ENCODE measurements around the gene MASP2. TPM values are rescaled to one million over a fixed set of nuclear protein-coding genes. Genes with fewer than 3 reads are reported as not detected.
A peak's percentile ranks its signal among the peaks of the same experiment; 100 is the strongest.
"Not testable (repeated sequence)": the region's sequence is repeated elsewhere in the genome, so short reads cannot be mapped to it uniquely, and the experiment has no call there.

The MASP2 gene
- total RNA-seq, 2 donors from 2014 or later = not detected

GRCh38 chr1:11019358-11019757, 27.7 kb downstream of the MASP2 start:
- intact Hi-C loops (cut with DNase I) = loop anchor here in 1 of 2 donors (5.0 kb wide), 1 partner anchor 1243 kb away; no protein-coding TSS in a partner anchor
- DNase-seq (ENCODE audit: low spot score) = not testable (repeated sequence)

- no peak for DNase-seq (ENCODE audit: low spot score)
- intact Hi-C loops (cut with DNase I) = no loop called here
Measured at GRCh38 chr1:11013160-11013531, 33.9 kb downstream of the MASP2 start.

- intact Hi-C loops (cut with DNase I) = no loop called here
- peak; percentile 97 for DNase-seq (ENCODE audit: low spot score)
Measured at GRCh38 chr1:11012260-11013159, 34.5 kb downstream of the MASP2 start, which contains the start of gene TARDBP. Gene TARDBP, plus strand, starts transcription at chr1:11012654. Its CDS starts 1,074 bp downstream, at chr1:11013728.

- no peak for DNase-seq (ENCODE audit: low spot score)
- intact Hi-C loops (cut with DNase I) = no loop called here
Measured at GRCh38 chr1:11000526-11000925, 46.5 kb downstream of the MASP2 start.

- no peak for DNase-seq (ENCODE audit: low spot score)
- intact Hi-C loops (cut with DNase I) = no loop called here
Measured at GRCh38 chr1:10996100-10996499, 50.9 kb downstream of the MASP2 start.

GRCh38 chr1:10992864-10993263, 54.2 kb downstream of the MASP2 start:
- DNase-seq (ENCODE audit: low spot score) = no peak
- intact Hi-C loops (cut with DNase I) = no loop called here

GRCh38 chr1:10992004-10992403, 55.0 kb downstream of the MASP2 start:
- DNase-seq (ENCODE audit: low spot score); intact Hi-C loops (cut with DNase I): not testable (repeated sequence)

GRCh38 chr1:10990828-10991227, 56.2 kb downstream of the MASP2 start:
- intact Hi-C loops (cut with DNase I) = no loop called here
- no peak for DNase-seq (ENCODE audit: low spot score)

- intact Hi-C loops (cut with DNase I); DNase-seq (ENCODE audit: low spot score): not testable (repeated sequence)
Measured at GRCh38 chr1:10989920-10990516, 57.0 kb downstream of the MASP2 start.

GRCh38 chr1:10989095-10989494, 57.9 kb downstream of the MASP2 start:
- intact Hi-C loops (cut with DNase I) = no loop called here
- no peak for DNase-seq (ENCODE audit: low spot score)

GRCh38 chr1:10987840-10988417, 59.1 kb downstream of the MASP2 start:
- intact Hi-C loops (cut with DNase I) = no loop called here
- DNase-seq (ENCODE audit: low spot score) = no peak

- DNase-seq (ENCODE audit: low spot score) = no peak
- intact Hi-C loops (cut with DNase I) = no loop called here
Measured at GRCh38 chr1:10986525-10986890, 60.5 kb downstream of the MASP2 start.

GRCh38 chr1:10980841-10981727, 66.0 kb downstream of the MASP2 start:
- intact Hi-C loops (cut with DNase I) = no loop called here
- peak; percentile 85 for DNase-seq (ENCODE audit: low spot score)

GRCh38 chr1:10980094-10980577, 66.9 kb downstream of the MASP2 start:
- peak; percentile 92 for DNase-seq (ENCODE audit: low spot score)
- intact Hi-C loops (cut with DNase I) = no loop called here

GRCh38 chr1:10979483-10979920, 67.5 kb downstream of the MASP2 start:
- DNase-seq (ENCODE audit: low spot score) = no peak

GRCh38 chr1:10978719-10979118, 68.3 kb downstream of the MASP2 start:
- DNase-seq (ENCODE audit: low spot score) = no peak
- intact Hi-C loops (cut with DNase I) = no loop called here

More at GRCh38 chr1:10979483-10979920, 67.5 kb downstream of the MASP2 start:
- intact Hi-C loops (cut with DNase I) = no loop called here

All from posterior vena cava (tissue), 2 donors.